ENCODE data around the gene ALAS1. TPM values are rescaled to one million over a fixed set of nuclear protein-coding genes. Genes with fewer than 3 reads are reported as not detected.

ALAS1 gene
- total RNA-seq, 4 donors from 2014 or later, result 61.0 to 99.8 (median 68.4) TPM

- ATAC-seq (peak; percentile 10 to 14), DNase-seq (peak in 1 of 2 donors; percentile 47)
- Histone ChIP-seq H3K4me1 (peaks cover 60 to 67% of the 10 kb centered on the region in 2 donors), H3K27me3 (no peaks in the 10 kb centered on the region), H3K36me3 (no peaks in the 10 kb centered on the region), H3K9me3 (no peaks in the 10 kb centered on the region), H3K27ac (peak overlapping the region; percentile 99 to 100 (median 100)), H3K4me3 (peak overlapping the region in 3 of 4 donors; percentile 72 to 95 (median 91))
- intact Hi-C loops (cut with DNase I; ENCODE audit: low total_unique reads), result loop anchor here (5.0 to 10.0 kb wide), 2 partner anchors 215 to 608 kb away; partner anchors contain the start of gene TNNC1
- TF ChIP-seq, protein P1, sequence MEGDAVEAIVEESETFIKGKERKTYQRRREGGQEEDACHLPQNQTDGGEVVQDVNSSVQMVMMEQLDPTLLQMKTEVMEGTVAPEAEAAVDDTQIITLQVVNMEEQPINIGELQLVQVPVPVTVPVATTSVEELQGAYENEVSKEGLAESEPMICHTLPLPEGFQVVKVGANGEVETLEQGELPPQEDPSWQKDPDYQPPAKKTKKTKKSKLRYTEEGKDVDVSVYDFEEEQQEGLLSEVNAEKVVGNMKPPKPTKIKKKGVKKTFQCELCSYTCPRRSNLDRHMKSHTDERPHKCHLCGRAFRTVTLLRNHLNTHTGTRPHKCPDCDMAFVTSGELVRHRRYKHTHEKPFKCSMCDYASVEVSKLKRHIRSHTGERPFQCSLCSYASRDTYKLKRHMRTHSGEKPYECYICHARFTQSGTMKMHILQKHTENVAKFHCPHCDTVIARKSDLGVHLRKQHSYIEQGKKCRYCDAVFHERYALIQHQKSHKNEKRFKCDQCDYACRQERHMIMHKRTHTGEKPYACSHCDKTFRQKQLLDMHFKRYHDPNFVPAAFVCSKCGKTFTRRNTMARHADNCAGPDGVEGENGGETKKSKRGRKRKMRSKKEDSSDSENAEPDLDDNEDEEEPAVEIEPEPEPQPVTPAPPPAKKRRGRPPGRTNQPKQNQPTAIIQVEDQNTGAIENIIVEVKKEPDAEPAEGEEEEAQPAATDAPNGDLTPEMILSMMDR (IDR thresholded peaks at IDR 0.05 in 4 of 5, conservative IDR thresholded peaks at IDR 0.05 in 1 of 5), result no peak
- peak; percentile 27 to 33 for TF ChIP-seq POLR2A (IDR thresholded peaks at IDR 0.05)
- in situ Hi-C loops (cut with MboI; ENCODE audit: low sequenced_read_pairs in 4 of 4), result loop anchor here in 1 of 4 donors (10.0 kb wide), 1 partner anchor 108 kb away; no protein-coding TSS in a partner anchor
These were observed 39.2 kb downstream of the ALAS1 start for GRCh38 chr3:52237006-52237656.

- H3K27me3 ChIP-seq, result no peaks in the 10 kb centered on the region
- TF ChIP-seq, protein P1 (IDR thresholded peaks at IDR 0.05 in 4 of 5, conservative IDR thresholded peaks at IDR 0.05 in 1 of 5), result peak in 3 of 5 experiments; percentile 6 to 37 (median 14)
- peak in 1 of 2 donors; percentile 9 for TF ChIP-seq POLR2A (IDR thresholded peaks at IDR 0.05)
- peaks cover 54 to 61% of the 10 kb centered on the region in 2 donors for H3K4me1 ChIP-seq
- DNase-seq (peak; percentile 87 to 95), ATAC-seq (peak; percentile 58 to 60)
- peak overlapping the region; percentile 99 to 100 (median 100) for H3K27ac ChIP-seq
- peak overlapping the region; percentile 72 to 95 (median 90) for H3K4me3 ChIP-seq
- no peaks in the 10 kb centered on the region for H3K36me3 ChIP-seq
- H3K9me3 ChIP-seq, result no peaks in the 10 kb centered on the region
- in situ Hi-C loops (cut with MboI; ENCODE audit: low sequenced_read_pairs in 4 of 4) (loop anchor here in 1 of 4 donors (10.0 kb wide), 1 partner anchor 107 kb away; no protein-coding TSS in a partner anchor), intact Hi-C loops (cut with DNase I; ENCODE audit: low total_unique reads) (loop anchor here (5.0 to 10.0 kb wide), 2 partner anchors 215 to 607 kb away; partner anchors contain the start of gene TNNC1)
These were observed 39.8 kb downstream of the ALAS1 start for GRCh38 chr3:52237657-52238172.

GRCh38 chr3:52238193-52238760 lies 40.3 kb downstream of the ALAS1 start:
- Histone ChIP-seq H3K4me3 (peak overlapping the region; percentile 72 to 95 (median 90)), H3K4me1 (peaks cover 54 to 55% of the 10 kb centered on the region in 2 donors), H3K27me3 (no peaks in the 10 kb centered on the region), H3K27ac (peak overlapping the region; percentile 99 to 100 (median 100)), H3K36me3 (no peaks in the 10 kb centered on the region), H3K9me3 (no peaks in the 10 kb centered on the region)
- no peak for ATAC-seq
- intact Hi-C loops (cut with DNase I; ENCODE audit: low total_unique reads) (loop anchor here (5.0 to 10.0 kb wide), 2 partner anchors 214 to 607 kb away; partner anchors contain the start of gene TNNC1), in situ Hi-C loops (cut with MboI; ENCODE audit: low sequenced_read_pairs in 4 of 4) (loop anchor here in 1 of 4 donors (10.0 kb wide), 1 partner anchor 107 kb away; no protein-coding TSS in a partner anchor)
- no peak for TF ChIP-seq POLR2A (IDR thresholded peaks at IDR 0.05)
- TF ChIP-seq, protein P1 (IDR thresholded peaks at IDR 0.05 in 4 of 5, conservative IDR thresholded peaks at IDR 0.05 in 1 of 5), result no peak
- no peak for DNase-seq

DNA sequence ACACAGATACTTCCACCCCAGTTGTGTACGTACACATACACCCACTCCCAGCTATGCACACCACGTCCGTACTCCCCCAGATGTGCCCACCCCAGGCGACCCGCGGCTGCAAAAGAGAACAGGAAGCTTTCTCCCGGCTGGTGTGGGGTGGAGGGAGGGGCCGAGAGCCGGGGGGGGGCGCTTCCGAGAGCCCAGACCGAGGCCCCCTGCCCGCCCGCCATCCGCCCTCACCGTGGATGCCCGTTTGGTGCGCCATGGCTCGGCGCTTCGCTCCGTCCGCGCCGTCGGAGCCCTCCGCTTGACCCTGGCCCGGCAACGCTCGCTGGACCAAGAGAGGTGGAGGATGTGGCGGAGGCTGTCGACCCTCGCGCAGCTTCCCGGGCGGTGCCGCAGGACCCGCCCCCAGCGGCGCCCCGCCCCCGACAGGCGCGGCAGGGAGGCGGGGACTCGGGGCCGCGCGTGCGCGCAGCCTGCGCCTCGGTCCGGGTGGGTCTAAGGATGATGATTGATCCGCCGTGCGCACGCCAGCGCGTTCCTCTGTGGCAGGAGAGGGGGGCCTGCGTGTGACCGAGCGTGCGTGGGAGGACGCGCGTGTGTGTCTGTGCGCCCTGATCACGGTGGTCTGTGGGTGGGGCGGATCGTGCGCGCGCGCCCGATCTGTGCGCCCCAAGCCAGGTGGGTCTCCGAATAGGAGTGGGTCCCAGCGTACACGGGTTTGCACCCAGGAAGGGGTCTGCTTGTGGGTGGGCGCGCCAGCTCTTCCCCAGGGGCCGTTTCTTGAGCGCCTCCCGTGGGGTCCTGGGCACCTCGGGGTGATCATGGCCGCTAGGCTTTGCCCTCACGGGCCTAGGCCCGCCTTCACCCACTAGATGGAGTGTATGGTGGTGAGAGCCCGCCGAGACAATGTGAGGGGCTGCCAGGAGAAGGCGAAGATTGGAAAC lies 41.1 kb downstream of the ALAS1 start, which contains the start of gene TWF2:
TWF2 (minus strand) TSS at position 398 of the 941 bp plus-strand sequence; CDS start at position 256, 142 bp downstream.
- in situ Hi-C loops (cut with MboI; ENCODE audit: low sequenced_read_pairs in 4 of 4) (loop anchor here in 1 of 4 donors (10.0 kb wide), 1 partner anchor 106 kb away; no protein-coding TSS in a partner anchor), intact Hi-C loops (cut with DNase I; ENCODE audit: low total_unique reads) (loop anchor here (5.0 to 10.0 kb wide), 2 partner anchors 213 to 606 kb away; partner anchors contain the start of gene TNNC1)
- Histone ChIP-seq H3K4me3 (peak within 1 kb of the TSS; percentile 72 to 95 (median 90)), H3K4me1 (peaks cover 50 to 54% of the 10 kb centered on the region in 2 donors), H3K27ac (peak within 1 kb of the TSS; percentile 99 to 100 (median 100)), H3K9me3 (no peaks in the 10 kb centered on the region), H3K27me3 (no peaks in the 10 kb centered on the region), H3K36me3 (no peaks in the 10 kb centered on the region)
- ATAC-seq, result peak; percentile 20 to 28
- TF ChIP-seq, protein P1 (IDR thresholded peaks at IDR 0.05 in 4 of 5, conservative IDR thresholded peaks at IDR 0.05 in 1 of 5), result peak in 4 of 5 experiments; percentile 31 to 60 (median 36)
- TF ChIP-seq POLR2A (IDR thresholded peaks at IDR 0.05), result peak; percentile 76 to 81
- DNase-seq, result peak; percentile 45 to 59

All from gastrocnemius medialis (tissue), 4 donors.